ENCODE measurements around the gene SSR3.

GRCh38 chr3:156577736-156578135 is 22.8 kb upstream of the SSR3 start:
- no peak for TF ChIP-seq CTCF (conservative IDR thresholded peaks at IDR 0.05 in 1 of 2, IDR thresholded peaks at IDR 0.05 in 1 of 2; ENCODE audit: extremely low read depth in 1 of 2, insufficient read depth in 1 of 2, low read depth in 1 of 2, low read length in 2 of 2)
- TF ChIP-seq EZH2 (IDR thresholded peaks at IDR 0.05; ENCODE audit: borderline replicate concordance, low read length): no peak
